ENCODE measurements around the gene LRP1.

LRP1 gene

DNA sequence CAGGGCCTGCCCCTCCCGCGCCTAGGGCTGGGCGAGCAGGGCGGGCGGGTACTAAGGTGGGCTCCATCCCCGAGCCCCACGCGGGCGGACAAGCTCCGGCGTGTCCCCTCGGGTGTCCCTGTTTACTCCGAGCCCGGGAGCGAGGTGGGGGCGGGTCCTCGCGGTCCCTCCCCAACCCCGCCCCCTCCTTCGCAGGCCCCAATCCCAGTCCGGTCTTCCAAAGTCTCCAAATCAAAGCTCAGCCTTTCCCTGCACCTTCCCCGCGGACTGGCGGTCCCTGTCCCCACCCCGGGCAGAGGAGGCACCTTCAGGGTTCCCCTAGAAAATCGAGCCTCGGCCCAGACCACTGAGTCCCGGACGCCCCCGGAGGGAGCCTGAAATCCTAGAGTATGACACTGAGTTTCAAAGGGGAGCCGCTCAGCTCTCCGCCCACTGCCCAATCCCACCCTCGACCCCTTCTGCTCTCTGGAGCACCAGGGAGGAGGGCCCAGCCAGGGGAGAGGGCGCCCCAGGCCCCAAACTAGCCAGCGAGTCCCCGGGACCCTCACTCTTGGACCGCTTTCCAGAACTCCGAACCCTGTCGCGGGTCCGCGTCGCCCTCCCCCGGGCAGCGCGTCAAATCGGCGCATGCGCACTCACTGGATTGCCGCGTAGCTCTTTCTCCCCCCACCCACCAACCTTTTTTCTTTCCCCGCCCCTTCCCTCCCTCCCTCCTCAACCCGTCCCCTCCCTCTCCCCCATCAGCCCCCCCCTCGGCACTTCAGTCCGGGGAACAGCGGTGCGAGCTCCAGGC is at the start of gene LRP1:
Gene LRP1, plus strand, starts transcription at position 758 of the 793 bp plus-strand sequence. CDS start 482 bp downstream, outside the sequence.
- peak; percentile 93 for DNase-seq (ENCODE audit: low spot score)

DNA sequence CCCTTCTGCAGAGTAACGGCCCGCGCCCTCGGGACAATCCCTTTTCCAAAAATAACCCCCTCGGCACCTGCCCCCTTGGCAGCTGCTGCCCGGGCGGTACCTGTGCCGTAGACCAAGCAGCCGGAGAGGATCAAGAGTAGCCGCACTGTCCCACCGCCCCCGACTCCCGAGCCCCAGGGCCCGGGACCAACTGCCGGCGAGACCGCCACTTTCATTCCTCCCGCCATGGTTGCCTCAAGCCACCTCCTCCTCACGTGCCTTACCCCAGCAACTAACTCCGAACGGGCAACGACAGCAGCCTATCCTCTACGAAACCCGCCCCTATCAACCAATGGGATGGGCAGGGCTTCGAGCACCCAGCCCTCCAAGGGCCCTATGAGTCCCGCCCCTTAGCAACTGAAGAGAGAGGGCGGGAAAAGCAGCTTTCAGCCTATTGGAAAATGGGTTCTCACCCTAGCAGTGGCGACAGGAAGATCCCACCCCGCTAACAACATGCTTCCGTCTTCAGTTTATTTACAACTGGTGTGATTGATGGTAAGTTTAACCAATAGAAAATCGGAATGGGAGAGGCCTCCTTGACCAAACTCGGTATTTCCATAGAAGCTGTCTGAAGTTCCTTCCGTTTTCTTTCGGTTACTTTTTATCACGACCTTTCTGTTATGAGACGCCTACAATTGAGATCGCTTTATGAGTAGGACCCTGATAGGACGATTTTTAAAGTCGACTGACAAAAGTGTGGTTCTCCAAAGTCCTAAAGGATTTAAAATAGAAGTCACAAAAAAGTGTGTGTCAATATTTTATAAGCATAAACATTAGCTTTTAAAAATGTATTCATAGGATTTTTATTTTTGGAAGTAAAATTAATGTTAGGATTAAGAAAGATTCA is 49.5 kb upstream of the LRP1 start, which contains the start of gene NEMP1:
Gene NEMP1, minus strand, starts transcription at position 273 of the 886 bp plus-strand sequence. Its CDS starts 46 bp downstream, at position 227.
- peak; percentile 99 for DNase-seq (ENCODE audit: low spot score)

DNA sequence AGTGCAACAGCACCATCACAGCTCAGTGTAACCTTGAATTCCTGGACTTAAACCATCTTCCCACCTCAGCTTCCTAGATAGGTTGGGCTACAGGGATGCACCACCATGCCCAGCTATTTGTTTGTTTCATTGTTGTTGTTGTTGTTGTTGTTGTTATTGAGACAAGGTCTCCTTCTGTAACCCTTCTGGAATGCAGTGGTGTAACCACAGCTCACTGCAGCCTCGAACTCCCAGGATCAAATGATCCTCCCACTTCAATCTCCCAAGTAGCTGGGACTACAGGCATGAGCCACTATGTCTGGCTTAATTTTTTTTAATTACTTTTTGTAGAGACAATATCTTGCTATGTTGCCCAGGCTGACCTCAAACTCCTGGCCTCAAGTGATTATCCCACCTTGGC is 48.5 kb upstream of the LRP1 start:
- DNase-seq (ENCODE audit: low spot score) = no peak

DNA sequence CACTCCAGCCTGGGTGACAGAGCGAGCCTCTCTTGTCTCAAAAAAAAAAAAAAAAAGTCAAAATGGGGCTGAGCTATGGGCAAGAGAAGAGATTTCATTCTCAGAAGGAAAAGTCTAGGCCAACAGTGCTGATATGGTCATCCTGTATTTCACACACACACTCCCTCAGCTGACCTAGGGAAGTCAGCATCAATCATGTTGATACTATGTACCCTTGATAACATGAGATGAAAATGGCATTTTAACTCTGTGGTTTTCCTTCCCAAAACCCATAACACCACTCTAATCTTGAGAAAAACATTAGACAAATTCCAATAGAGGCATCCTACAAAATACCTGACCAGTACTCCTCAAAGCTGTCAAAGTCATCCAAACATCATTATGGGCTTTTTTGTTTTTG is 47.4 kb upstream of the LRP1 start:
- no peak for DNase-seq (ENCODE audit: low spot score)

DNA sequence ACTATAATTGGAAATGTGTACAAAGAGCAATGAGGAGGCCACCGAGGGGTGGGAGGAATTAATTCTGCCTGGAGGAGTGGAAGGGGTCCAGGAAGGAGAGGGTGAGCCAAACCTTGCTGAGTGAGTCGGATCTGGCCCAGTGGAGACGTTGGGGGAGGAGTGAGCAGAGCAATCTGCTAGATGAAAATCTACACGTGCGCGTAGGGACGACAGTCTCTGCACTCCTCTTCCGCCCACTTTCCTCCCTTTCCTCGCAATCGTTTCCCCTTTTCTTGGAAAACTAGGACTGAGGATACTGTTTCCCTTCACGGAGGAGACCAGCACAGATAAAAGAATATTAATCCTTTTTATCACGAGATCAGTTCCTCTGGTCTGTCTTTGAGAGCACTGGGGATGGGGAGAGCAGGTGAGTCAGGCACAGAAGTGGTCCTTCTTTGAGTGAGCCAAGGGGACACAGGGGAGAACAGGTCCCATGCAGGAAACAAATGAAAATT is 42.2 kb upstream of the LRP1 start:
- no peak for DNase-seq (ENCODE audit: low spot score)

DNA sequence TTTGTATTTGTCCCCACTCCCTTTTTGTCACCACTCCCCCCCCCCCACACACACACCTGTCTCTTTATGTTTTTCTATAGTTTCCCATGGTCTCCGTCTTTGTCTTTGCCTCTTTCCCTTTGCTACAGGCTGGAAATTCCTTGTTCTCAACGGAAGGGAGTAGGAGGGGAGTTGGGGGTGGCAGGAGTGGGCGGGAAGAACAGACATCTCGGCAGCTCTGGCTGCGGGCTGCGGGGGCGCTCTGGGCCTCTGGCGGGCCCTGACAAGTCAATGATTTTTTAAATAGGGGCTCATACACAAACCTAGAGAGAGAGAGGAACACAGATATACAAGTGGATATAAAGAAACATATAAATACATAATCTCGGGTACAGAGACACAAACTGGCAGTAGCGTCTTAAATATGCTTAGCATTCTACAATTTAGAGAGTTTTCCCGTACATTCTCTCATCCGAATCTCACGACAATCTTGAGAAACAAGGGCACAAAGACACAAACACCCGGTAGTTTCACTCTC is 41.7 kb upstream of the LRP1 start:
- DNase-seq (ENCODE audit: low spot score) = peak; percentile 52

DNA sequence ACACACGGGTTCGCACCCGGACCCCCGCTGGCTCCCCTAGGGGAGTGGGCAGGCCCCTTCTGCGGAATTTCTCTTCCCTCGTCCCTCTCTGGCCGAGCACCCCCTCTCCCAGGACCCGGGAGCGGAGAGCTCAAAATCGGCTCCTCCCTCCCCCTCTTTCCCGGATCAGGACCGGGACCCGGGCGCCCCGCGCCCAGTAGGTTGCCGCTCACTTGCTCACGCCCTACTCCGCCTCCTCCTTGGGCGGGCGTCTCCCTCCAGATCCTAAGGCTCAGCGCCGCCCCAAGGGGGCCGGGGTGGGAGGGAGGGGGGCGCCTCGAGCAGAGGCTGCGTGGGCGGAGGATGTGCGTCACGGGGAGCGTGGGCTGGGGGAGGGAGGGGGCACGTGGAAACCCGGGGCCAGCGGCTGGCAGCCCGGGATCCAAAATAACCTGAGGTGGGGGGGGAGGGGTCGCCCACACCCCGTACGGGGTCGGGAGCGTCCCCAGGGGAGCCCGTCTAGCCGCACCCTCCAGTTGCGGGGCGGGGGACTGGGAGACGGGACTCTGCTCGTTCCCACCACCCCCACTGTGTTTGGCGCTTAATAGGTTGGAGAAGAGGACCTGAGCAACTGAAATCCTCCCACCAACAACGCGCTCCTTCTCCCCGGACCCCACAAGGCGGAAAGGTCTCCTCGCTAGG is 41.1 kb upstream of the LRP1 start:
- DNase-seq (ENCODE audit: low spot score) = peak; percentile 87

DNA sequence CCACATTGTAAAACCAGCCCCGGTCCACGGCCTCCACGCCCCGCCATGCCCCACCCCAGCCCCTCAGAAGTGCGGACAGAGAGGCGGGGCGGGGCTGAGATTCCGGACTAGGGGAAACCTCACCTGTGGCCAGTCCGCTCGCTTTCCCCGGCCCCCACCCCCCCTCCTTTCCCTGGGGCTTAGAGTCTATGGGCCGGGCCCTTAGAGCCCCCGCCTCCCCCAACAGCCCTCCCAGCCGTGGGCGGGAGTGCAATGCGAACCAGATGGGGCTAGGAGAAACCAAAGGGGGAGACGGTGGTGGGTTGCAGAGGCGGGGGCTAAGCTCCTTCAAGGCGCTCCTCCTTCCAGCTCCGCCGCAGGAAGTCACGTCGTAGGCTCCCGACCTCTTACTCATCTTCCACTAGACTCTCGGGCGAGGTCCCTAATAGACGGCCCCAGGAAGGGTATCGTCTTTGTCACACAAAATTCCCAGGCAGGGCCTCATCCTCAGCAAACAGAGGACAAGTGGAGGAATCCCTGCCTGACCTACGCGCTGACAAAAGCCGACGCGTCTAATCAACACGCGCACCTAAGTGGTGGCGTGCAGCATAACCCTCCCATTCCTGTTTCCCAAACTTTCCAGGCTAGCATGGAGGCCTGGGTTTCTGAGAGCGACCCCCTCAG is 40.5 kb upstream of the LRP1 start:
- peak; percentile 78 for DNase-seq (ENCODE audit: low spot score)

DNA sequence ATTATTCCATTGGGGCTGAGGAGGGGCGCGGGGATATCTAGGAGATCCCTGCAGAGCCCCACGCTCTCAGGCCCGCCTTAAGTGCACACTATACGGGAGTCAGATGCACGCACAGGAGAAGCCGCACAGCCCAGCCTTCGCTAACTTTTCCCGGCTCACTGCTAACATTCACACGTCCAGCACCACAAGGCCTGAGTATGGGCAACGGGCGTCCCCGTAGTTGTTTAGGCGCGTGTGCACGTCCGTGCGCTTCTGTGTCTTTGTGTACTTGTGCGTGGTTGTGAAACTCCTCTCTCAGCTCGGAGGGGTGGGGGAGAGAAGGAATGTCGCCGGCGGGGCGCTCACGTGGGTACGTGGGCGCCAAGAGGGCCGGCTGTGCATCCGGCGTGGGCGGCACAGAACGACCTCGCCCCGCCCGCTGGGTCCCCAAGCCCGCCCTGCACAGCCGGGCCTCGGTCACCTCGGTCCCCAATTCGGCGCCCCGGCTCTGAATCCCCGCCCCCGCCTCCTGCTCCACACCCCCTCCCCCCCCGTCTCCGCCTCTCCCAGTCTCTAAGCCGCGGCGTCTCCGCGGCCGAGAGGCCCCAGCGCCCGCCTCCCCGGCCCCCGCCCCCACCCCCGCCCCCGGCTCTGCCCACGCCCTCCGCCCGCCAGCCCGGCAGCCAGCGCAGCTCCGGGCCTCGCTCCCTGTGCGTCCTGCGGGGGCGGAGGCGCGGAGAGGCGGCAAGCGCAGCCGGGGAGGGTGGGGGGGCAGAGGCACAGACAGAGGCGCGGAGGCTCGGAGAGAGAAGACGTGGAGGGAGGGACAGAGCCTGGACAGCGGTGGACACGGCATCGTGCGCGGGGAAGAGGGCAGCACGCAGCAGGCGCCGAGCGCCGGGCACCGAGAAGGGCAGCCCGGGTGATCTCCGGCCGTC is 39.7 kb upstream of the LRP1 start, which contains the start of gene NAB2:
Gene NAB2, plus strand, starts transcription at position 761 of the 917 bp plus-strand sequence. CDS start 158 bp downstream, outside the sequence.
- peak; percentile 94 for DNase-seq (ENCODE audit: low spot score)

DNA sequence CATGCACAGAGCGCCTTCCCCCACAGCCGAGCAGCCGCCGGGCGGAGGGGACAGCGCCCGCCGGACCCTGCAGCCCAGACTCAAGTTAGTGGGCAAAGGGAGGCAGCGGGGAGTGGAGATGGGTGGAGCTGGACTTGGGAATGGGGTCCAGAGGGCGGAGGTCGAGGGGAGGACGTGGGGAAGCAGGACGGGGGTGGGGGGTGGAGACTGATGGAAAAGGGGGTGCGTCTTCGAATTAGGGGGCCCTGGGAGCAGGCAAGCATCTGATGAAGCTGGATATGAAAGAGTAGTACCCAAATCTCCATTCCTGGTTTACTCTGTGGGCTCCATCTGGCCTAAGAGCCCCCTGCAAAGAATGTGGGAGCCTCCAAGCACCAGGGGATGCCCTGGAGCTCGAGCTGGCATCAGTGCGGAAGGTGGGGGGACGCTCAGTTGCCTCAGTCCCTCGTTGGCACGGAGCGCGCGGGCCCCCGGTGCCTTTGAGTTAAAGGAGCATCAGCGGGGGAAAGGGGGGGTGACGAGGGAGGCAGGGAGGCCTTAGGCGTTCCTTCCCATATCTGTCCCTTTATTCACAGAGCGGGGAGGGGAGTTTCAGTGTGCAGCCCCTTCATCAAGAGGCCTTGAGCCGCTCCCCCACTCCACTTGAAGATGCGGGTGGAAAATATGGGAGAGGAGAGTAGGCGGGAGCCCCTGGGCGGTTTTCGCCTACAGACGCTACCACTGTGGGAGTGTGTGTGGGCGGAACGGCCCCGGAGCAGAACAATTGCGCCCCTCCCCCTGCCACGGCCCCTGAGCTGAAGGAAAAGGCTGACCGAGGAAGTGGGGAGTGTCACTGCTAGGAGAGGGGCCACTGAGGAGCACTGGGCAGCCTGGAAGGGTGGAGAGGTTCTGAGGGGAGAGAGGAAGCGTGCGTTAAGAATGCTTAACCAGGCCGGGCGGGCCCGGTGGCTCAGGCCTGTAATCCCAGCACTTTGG is 38.7 kb upstream of the LRP1 start:
- DNase-seq (ENCODE audit: low spot score) = no peak

DNA sequence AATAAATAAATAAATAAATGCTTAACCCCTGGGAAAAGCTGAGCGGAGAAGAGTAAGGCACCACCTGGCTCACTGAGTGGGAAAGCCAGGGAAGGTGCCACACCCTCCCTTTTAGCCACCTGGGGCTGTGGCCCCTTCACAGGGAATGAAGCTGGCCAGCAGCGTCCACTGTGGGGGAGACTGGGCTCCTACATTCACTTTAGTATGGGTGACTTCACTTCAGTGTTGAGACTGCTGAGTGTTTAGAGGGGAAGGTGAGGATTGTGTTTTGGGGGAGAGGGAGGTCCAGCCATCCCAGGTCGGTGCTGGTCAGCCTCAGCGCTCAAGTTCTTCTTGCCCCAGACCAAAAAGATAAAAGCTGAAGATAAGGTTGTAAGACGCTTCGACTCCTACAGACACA is 37.8 kb upstream of the LRP1 start:
- DNase-seq (ENCODE audit: low spot score) = no peak

DNA sequence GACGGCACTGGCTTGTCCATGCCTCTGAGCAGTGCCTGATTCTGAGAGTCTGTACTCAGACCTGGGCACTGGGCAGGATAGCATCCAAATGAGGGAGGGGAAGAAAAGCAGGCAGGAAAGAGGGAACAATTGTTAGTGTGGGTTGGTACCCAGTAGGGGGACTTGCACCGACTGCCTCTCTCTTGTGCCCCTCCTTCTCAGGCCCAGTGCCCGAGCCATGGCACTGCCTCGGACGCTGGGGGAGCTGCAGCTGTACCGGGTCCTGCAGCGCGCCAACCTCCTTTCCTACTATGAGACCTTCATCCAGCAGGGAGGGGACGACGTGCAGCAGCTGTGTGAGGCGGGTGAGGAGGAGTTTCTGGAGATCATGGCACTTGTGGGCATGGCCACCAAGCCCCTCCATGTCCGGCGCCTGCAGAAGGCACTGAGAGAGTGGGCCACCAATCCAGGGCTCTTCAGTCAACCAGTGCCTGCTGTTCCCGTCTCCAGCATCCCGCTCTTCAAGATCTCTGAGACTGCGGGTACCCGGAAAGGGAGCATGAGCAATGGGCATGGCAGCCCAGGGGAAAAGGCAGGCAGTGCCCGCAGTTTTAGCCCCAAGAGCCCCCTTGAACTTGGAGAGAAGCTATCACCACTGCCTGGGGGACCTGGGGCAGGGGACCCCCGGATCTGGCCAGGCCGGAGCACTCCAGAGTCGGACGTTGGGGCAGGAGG is 37.2 kb upstream of the LRP1 start:
- DNase-seq (ENCODE audit: low spot score) = peak; percentile 40

DNA sequence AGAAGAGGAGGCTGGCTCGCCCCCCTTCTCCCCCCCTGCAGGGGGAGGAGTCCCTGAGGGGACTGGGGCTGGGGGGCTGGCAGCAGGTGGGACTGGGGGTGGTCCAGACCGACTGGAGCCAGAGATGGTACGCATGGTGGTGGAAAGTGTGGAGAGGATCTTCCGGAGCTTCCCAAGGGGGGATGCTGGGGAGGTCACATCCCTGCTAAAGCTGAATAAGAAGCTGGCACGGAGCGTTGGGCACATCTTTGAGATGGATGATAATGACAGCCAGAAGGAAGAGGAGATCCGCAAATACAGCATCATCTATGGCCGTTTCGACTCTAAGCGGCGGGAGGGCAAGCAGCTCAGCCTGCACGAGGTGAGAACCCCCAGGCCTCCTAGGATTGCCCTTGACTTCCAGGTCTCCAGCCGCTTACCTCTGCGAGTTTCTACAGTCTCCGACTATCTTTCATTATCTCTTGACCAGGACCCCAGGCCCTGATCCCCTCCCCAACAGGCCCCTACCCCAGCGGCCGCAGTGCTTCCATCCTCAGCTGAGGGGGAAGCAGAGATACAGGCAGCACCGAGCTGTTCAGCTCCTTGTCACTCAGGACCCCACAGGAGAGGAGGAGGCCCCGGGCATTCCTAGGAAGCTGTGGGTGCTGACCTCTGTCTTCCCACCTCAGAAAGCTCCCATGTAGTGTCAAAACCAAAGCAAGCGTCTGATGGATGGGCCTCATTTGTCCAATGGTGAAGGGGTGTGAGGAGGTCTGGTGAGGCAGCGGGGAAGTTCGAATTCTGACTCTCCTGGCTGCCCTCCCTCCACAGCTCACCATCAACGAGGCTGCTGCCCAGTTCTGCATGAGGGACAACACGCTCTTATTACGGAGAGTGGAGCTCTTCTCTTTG is 36.4 kb upstream of the LRP1 start:
- no peak for DNase-seq (ENCODE audit: low spot score)

DNA sequence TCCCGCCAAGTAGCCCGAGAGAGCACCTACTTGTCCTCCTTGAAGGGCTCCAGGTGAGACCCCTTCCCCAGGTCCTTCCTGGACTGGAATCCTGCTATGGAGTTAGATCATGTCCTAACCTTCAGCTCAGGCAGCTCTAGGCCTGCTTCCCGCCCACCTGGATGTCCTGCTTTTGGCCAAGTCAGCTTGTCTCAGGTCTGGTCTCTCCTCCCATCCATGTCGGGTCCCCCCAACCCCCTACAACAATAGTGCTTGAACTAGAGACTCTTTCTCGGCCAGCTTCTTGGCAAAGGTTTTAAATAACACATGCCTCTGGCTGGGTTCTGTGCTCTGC is 35.8 kb upstream of the LRP1 start:
- no peak for DNase-seq (ENCODE audit: low spot score)

DNA sequence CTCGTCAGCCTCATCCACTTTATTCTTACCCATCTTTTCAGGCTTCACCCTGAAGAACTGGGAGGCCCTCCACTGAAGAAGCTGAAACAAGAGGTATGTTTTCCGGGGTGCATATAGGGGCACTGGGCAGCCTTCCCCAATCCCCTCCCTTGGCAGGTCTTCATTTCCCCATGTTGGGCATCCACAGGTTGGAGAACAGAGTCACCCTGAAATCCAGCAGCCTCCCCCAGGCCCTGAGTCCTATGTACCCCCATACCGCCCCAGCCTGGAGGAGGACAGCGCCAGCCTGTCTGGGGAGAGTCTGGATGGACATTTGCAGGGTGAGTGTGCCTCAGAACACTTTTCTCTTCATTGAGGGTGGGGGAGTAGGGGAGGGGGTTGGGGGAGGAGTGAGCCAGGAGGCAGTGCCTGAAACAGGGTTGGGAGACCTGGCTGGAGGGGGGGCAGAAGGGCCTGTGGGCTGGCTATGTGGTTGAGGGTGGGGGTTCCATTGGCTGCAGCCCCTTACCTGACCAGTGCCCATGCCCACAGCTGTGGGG is 35.3 kb upstream of the LRP1 start:
- no peak for DNase-seq (ENCODE audit: low spot score)

DNA sequence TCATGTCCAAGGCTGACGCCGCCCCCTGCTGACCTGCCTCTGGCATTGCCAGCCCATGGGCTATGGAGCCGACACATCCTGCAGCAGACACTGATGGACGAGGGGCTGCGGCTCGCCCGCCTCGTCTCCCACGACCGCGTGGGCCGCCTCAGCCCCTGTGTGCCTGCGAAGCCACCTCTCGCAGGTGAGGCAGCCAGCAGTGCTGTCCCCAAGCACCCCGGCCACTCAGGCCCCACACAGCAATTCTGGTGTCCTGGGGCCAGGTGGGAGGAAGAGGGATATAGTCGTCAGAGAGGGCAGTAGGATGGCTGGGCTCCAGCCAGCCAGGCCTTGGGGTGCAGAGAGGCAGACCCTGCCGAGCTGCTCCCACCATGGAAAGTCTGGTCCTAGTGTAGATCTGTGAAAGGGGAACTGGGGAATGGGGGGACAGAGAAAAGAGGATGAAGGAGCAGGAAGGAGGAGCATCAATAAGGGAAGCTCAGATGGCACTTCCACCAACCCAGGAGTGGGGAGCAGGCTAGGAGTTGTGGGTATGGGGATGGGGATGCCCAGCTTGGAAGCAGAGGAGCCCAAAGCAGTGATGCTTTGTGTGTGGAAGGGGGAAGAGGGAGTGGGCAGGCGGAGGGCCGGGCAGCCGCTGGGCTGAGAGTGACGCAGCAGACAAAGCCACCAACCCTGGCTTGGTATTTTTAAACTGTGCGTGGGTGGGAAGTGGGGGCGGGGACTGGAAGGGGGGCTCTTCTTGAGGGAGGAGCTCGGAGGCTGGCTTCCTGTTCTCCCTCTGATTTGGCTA is 34.7 kb upstream of the LRP1 start:
- peak; percentile 90 for DNase-seq (ENCODE audit: low spot score)
